OCI-LY1 (cell line): ENCODE results near the gene AP2B1.

Source experiments
- EZH2 ChIP-seq: fragments of 200-600 bp; sonication (generic), shearing (Covaris generic); IDR thresholded peaks from 2 replicates; pipeline ENCODE4 v1.8.0; 2017; ENCODE audit warnings: borderline replicate concordance, mixed run types, mild to moderate bottlenecking, antibody characterized with exemption, low read length, moderate library complexity, mixed read lengths
- TF ChIP-seq, protein P1 (sequence below): fragments of 200-600 bp; sonication (generic), shearing (Covaris generic); IDR thresholded peaks from 2 replicates; pipeline ENCODE4 v1.5.1; 2017; ENCODE audit warnings: mild to moderate bottlenecking, antibody characterized with exemption, low read length, moderate library complexity, mixed read lengths

DNA sequence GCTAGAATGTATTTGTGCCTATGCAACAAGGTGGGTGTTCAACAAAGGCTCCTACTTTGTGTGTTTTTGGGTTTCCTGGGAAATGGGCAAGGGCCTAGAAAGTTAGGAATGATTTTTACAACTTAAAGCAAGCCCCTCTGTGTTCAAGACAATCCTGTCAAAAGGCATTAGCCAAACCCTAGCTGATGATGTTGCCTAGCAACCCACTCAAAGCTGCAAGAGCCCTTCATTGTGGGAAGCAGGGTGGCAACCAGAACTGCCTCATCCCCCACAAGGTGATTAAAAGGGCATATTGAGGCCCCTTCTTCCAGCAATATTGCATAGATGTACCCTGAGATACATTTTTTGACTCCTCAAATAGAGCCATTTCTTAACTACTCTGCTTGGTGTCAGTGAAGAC is 128.3 kb downstream of the AP2B1 start:
- TF ChIP-seq, protein P1, sequence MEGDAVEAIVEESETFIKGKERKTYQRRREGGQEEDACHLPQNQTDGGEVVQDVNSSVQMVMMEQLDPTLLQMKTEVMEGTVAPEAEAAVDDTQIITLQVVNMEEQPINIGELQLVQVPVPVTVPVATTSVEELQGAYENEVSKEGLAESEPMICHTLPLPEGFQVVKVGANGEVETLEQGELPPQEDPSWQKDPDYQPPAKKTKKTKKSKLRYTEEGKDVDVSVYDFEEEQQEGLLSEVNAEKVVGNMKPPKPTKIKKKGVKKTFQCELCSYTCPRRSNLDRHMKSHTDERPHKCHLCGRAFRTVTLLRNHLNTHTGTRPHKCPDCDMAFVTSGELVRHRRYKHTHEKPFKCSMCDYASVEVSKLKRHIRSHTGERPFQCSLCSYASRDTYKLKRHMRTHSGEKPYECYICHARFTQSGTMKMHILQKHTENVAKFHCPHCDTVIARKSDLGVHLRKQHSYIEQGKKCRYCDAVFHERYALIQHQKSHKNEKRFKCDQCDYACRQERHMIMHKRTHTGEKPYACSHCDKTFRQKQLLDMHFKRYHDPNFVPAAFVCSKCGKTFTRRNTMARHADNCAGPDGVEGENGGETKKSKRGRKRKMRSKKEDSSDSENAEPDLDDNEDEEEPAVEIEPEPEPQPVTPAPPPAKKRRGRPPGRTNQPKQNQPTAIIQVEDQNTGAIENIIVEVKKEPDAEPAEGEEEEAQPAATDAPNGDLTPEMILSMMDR = no peak
- TF ChIP-seq EZH2 = no peak
